Keratinocyte (primary cell): ENCODE data around the gene SLC25A11. TPM values are rescaled to one million over a fixed set of nuclear protein-coding genes. Genes with fewer than 3 reads are reported as not detected.

ENCODE experiments used
- DNase-seq: peaks from one replicate; pipeline ENCODE4 v3.0.0-alpha.2; 2011; ENCODE audit warnings: low read depth, missing footprints, low spot score
- FAIRE-seq: peaks from 2 replicates; lab custom pipeline; 2011; peaks lifted over from hg19 to GRCh38; lab: Jason Lieb, UNC
- H2AFZ ChIP-seq: 2 replicates; pipeline ENCODE4 v1.6.0; 2012; ENCODE audit warnings: low read length, control low read depth, inconsistent platforms; ENCODE audit not compliant: control insufficient read depth
- H3K27ac ChIP-seq: 2 replicates; pipeline ENCODE4 v1.5.1; 2011; ENCODE audit warnings: low read length; ENCODE audit not compliant: control insufficient read depth, insufficient read depth
- H3K27me3 ChIP-seq: 3 replicates; pipeline ENCODE4 v1.6.0; 2011; ENCODE audit warnings: low read length; ENCODE audit not compliant: control insufficient read depth, insufficient read depth; ENCODE audit errors: extremely low read depth
- H3K36me3 ChIP-seq, 2 experiments: 2 replicates in 1 of 2; 3 replicates in 1 of 2; pipeline ENCODE4 v1.5.1; 2011; ENCODE audit warnings: low read length in 2 of 2, mild to moderate bottlenecking in 1 of 2; ENCODE audit not compliant: control insufficient read depth in 2 of 2, insufficient read depth in 2 of 2; ENCODE audit errors: extremely low read depth in 1 of 2
- H3K4me1 ChIP-seq: 3 replicates; pipeline ENCODE4 v1.5.1; 2011; ENCODE audit warnings: low read length; ENCODE audit not compliant: control insufficient read depth, insufficient read depth; ENCODE audit errors: extremely low read depth
- H3K4me2 ChIP-seq: 3 replicates; pipeline ENCODE4 v1.6.0; 2011; ENCODE audit warnings: low read depth, low read length; ENCODE audit not compliant: control insufficient read depth, insufficient read depth; ENCODE audit errors: extremely low read depth
- H3K4me3 ChIP-seq, 3 experiments: fragments of 200-600 bp in 1 of 3; sonication (generic) in 1 of 3; 2 replicates in 2 of 3; 3 replicates in 1 of 3; pipeline ENCODE4 v1.5.1; 2011 to 2016; ENCODE audit warnings: low read length in 3 of 3, mild to moderate bottlenecking in 3 of 3, control low read depth in 2 of 3, inconsistent platforms in 1 of 3, low read depth in 1 of 3, mixed read lengths in 1 of 3, mixed run types in 1 of 3, moderate library complexity in 1 of 3; ENCODE audit not compliant: control insufficient read depth in 2 of 3, insufficient read depth in 2 of 3; ENCODE audit errors: extremely low read depth in 1 of 3
- H3K79me2 ChIP-seq: 2 replicates; pipeline ENCODE4 v1.6.0; 2012; ENCODE audit warnings: low read length; ENCODE audit not compliant: control insufficient read depth, insufficient read depth
- H3K9ac ChIP-seq: 3 replicates; pipeline ENCODE4 v1.6.0; 2011; ENCODE audit warnings: low read length; ENCODE audit not compliant: control insufficient read depth, insufficient read depth; ENCODE audit errors: extremely low read depth
- H3K9me1 ChIP-seq: 3 replicates; pipeline ENCODE4 v1.6.0; 2011; ENCODE audit warnings: low read length; ENCODE audit not compliant: control insufficient read depth, insufficient read depth; ENCODE audit errors: extremely low read depth
- H3K9me3 ChIP-seq: 2 replicates; pipeline ENCODE4 v1.5.1; 2012; ENCODE audit warnings: low read depth, low read length; ENCODE audit not compliant: control insufficient read depth
- H4K20me1 ChIP-seq: 3 replicates; pipeline ENCODE4 v1.6.0; 2011; ENCODE audit warnings: low read length; ENCODE audit not compliant: control insufficient read depth, insufficient read depth; ENCODE audit errors: extremely low read depth
- CTCF ChIP-seq, 3 experiments: IDR thresholded peaks in 1 of 3; conservative IDR thresholded peaks in 1 of 3; optimal IDR thresholded peaks in 1 of 3; 2 replicates in 2 of 3; 3 replicates in 1 of 3; pipeline versions ENCODE3 to v1.5.1; 2011; ENCODE audit warnings: low read length in 3 of 3, mild to moderate bottlenecking in 3 of 3, moderate library complexity in 2 of 3, control low read depth in 1 of 3, inconsistent platforms in 1 of 3; ENCODE audit not compliant: insufficient read depth in 2 of 3; ENCODE audit errors: extremely low read depth in 1 of 3
- EZH2 ChIP-seq: IDR thresholded peaks from one replicate; pipeline ENCODE4 v1.6.1; 2012; ENCODE audit warnings: inconsistent platforms, mild to moderate bottlenecking, low read length, moderate library complexity
- dilution Hi-C: fragments of 300-500 bp; cut with MboI; formaldehyde crosslinking; loops from one replicate; pipeline ENCODE4 v1.7.0; 2020; ENCODE audit warnings: low sequenced_read_pairs; ENCODE audit not compliant: extremely low pct_ligation_motif_present
- polyA plus RNA-seq, 5 experiments: library from polyadenylated mRNA; depleted of rRNA in 3 of 5; stranded (reverse) in 3 of 5; stranded (forward) in 1 of 5; unstranded in 1 of 5; fragments of >200 nt; gene quantifications; 1 replicate in 1 of 5; 2 replicates in 3 of 5; 3 replicates in 1 of 5; pipeline versions ENCODE4 v1.2.1 to v1.2.3, GENCODE V29; 2011 to 2012; ENCODE audit warnings: missing spikeins in 2 of 5, low read depth in 1 of 5, low replicate concordance in 1 of 5
- small RNA-seq, 3 experiments: library from RNA; depleted of rRNA; stranded (forward); fragments of <200 nt; gene quantifications; one replicate each; pipeline ENCODE3, GENCODE V24; 2012; ENCODE audit warnings: low read depth in 3 of 3, low replicate concordance in 1 of 3; ENCODE audit not compliant: insufficient read length in 3 of 3

The SLC25A11 gene
- polyA plus RNA-seq, 1 donor (not counting 4 experiments of a cell fraction or from before 2014, with no cell fraction given) = 33.8 TPM

- Histone ChIP-seq H3K9me1 (no peaks in the 10 kb centered on the region), H3K79me2 (no peaks in the 10 kb centered on the region), H3K4me1 (no peaks in the 10 kb centered on the region), H3K4me2 (no peak overlapping the region), H3K27me3 (no peaks in the 10 kb centered on the region), H3K4me3 (no peak overlapping the region), H3K9ac (no peak overlapping the region), H3K9me3 (no peaks in the 10 kb centered on the region), H3K27ac (no peak overlapping the region), H4K20me1 (peaks cover 3% of the 10 kb centered on the region), H2AFZ (no peak overlapping the region), H3K36me3 (peaks cover 59 to 61% of the 10 kb centered on the region in 2 experiments)
- dilution Hi-C loops = no loop called here
- DNase-seq (no peak), FAIRE-seq (no peak)
- TF ChIP-seq CTCF (optimal IDR thresholded peaks at IDR 0.05 in 1 of 3, IDR thresholded peaks at IDR 0.05 in 1 of 3, conservative IDR thresholded peaks at IDR 0.05 in 1 of 3; ENCODE audit: extremely low read depth in 1 of 3, insufficient read depth in 2 of 3, low read length in 3 of 3) = no peak
- no peak for TF ChIP-seq EZH2
Measured at GRCh38 chr17:4891411-4892410, 48.1 kb downstream of the SLC25A11 start.

GRCh38 chr17:4887581-4887980 lies 52.3 kb downstream of the SLC25A11 start:
- Histone ChIP-seq H3K27ac (no peak overlapping the region), H3K4me1 (no peaks in the 10 kb centered on the region), H3K4me2 (no peak overlapping the region), H3K36me3 (peaks cover 59 to 60% of the 10 kb centered on the region in 2 experiments), H3K27me3 (no peaks in the 10 kb centered on the region), H2AFZ (no peak overlapping the region), H3K79me2 (peaks cover 17% of the 10 kb centered on the region), H3K9me3 (no peaks in the 10 kb centered on the region), H4K20me1 (no peaks in the 10 kb centered on the region), H3K4me3 (no peak overlapping the region), H3K9me1 (no peaks in the 10 kb centered on the region), H3K9ac (no peak overlapping the region)
- DNase-seq (no peak), FAIRE-seq (no peak)
- dilution Hi-C loops = no loop called here
- no peak for TF ChIP-seq EZH2
- TF ChIP-seq CTCF (optimal IDR thresholded peaks at IDR 0.05 in 1 of 3, IDR thresholded peaks at IDR 0.05 in 1 of 3, conservative IDR thresholded peaks at IDR 0.05 in 1 of 3; ENCODE audit: extremely low read depth in 1 of 3, insufficient read depth in 2 of 3, low read length in 3 of 3) = no peak

Small RNAs within 50 kb of the gene (small RNA-seq; reads per million reads assigned to genes)
- 0 to 1.7 (median 0.07) reads per million in 3 experiments for gene MIR6864
- gene MIR6865 = 0 to 0.67 (median 0) reads per million in 3 experiments

Other genes with a start within 250 kb of the SLC25A11 start
- gene PELP1, start 235.9 kb downstream of the SLC25A11 start, polyA plus RNA-seq = 5.7 to 19.7 TPM (median 8.9 TPM) in 3 replicates
- 7.5 to 12.8 TPM (median 11.5 TPM) in 3 replicates for gene ARRB2, start 229.4 kb downstream of the SLC25A11 start, polyA plus RNA-seq
- gene MED11, start 208.6 kb downstream of the SLC25A11 start, polyA plus RNA-seq = 36.9 to 41.5 TPM (median 39.6 TPM) in 3 replicates
- 0.14 to 0.31 TPM (median 0.25 TPM) in 3 replicates for gene ZMYND15, start 200.2 kb downstream of the SLC25A11 start, polyA plus RNA-seq
- gene CXCL16, start 200.1 kb downstream of the SLC25A11 start, polyA plus RNA-seq = 12.8 to 15.8 TPM (median 15.7 TPM) in 3 replicates
- gene TM4SF5, start 168.2 kb downstream of the SLC25A11 start, polyA plus RNA-seq = not detected in 3 replicates
- gene VMO1, start 153.7 kb downstream of the SLC25A11 start, polyA plus RNA-seq = 0.14 to 0.42 TPM in 2 of 3 replicates, not detected in the other
- gene GLTPD2, start 151.1 kb downstream of the SLC25A11 start, polyA plus RNA-seq = not detected in 3 replicates
- 191 to 245 TPM (median 225 TPM) in 3 replicates for gene PSMB6, start 143.9 kb downstream of the SLC25A11 start, polyA plus RNA-seq
- gene PLD2, start 132.9 kb downstream of the SLC25A11 start, polyA plus RNA-seq = 27.9 to 48.6 TPM (median 33.3 TPM) in 3 replicates
- 82.8 to 101 TPM (median 93.7 TPM) in 3 replicates for gene MINK1, start 106.7 kb downstream of the SLC25A11 start, polyA plus RNA-seq
- gene C17orf107, start 40.5 kb downstream of the SLC25A11 start, polyA plus RNA-seq = 0.31 to 0.68 TPM (median 0.33 TPM) in 3 replicates
- gene CHRNE, start 36.9 kb downstream of the SLC25A11 start, polyA plus RNA-seq = 0.02 to 0.04 TPM in 2 of 3 replicates, not detected in the other
- gene GP1BA, start 7.8 kb downstream of the SLC25A11 start, polyA plus RNA-seq = not detected in 3 replicates
- 101 to 129 TPM (median 118 TPM) in 3 replicates for gene RNF167, start 222 bp upstream of the SLC25A11 start, polyA plus RNA-seq
- 1,029 to 1,579 TPM (median 1,435 TPM) in 3 replicates for gene PFN1, start 8.5 kb upstream of the SLC25A11 start, polyA plus RNA-seq
- gene ENO3, start 11.1 kb upstream of the SLC25A11 start, polyA plus RNA-seq = 1.8 to 3.1 TPM (median 2.4 TPM) in 3 replicates
- gene SPAG7, start 27.8 kb upstream of the SLC25A11 start, polyA plus RNA-seq = 65.6 to 73.7 TPM (median 65.7 TPM) in 3 replicates
- gene CAMTA2, start 47.6 kb upstream of the SLC25A11 start, polyA plus RNA-seq = 8.5 to 14.3 TPM (median 10.4 TPM) in 3 replicates
- gene INCA1, start 57.5 kb upstream of the SLC25A11 start, polyA plus RNA-seq = 0.21 to 0.39 TPM (median 0.26 TPM) in 3 replicates
- gene KIF1C, start 57.9 kb upstream of the SLC25A11 start, polyA plus RNA-seq = 85.3 to 93.7 TPM (median 91.1 TPM) in 3 replicates
- gene SLC52A1, start 95.4 kb upstream of the SLC25A11 start, polyA plus RNA-seq = 0.16 to 0.21 TPM (median 0.21 TPM) in 3 replicates
- 1.6 to 4.3 TPM (median 3.0 TPM) in 3 replicates for gene ZFP3, start 138.4 kb upstream of the SLC25A11 start, polyA plus RNA-seq
- 4.2 to 5.2 TPM (median 4.9 TPM) in 3 replicates for gene ZNF232, start 171.8 kb upstream of the SLC25A11 start, polyA plus RNA-seq
- not detected in 3 replicates for gene USP6, start 176.0 kb upstream of the SLC25A11 start, polyA plus RNA-seq